Stimulated activated naive CD8-positive, alpha-beta T cell treated with anti-CD3 and anti-CD28 coated beads, Interleukin-15, Interleukin-2, amounts not matched to agents 100 U/mL and 50 U/mL, for 24 hours (primary cell): ENCODE measurements around the gene HAUS7.

Experiments
- ATAC-seq: fragments of 150-1000 bp; cut with Tn5 transposase; one replicate; pipeline ENCODE4 v1.10.0; 2021
- DNase-seq: peaks from one replicate; pipeline ENCODE4 v3.0.0; 2021

Gene HAUS7

DNA sequence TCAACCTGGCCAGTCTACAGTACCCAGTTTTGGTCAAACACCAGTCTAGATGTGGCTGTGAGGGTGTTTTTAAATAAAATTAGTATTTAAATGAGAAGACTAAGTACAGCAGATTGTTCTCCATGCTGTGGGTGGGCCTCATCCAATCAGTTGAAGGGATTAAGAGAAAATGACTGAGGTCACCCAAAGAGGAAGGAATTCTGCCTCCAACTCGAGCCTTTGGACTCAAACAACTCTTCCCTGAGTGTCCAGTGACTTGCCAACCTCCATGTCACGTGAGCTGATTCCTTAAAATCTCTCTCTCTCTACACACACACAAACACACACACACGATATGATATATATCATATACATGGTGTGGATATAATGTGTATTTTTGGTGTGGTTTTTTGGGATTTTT, 34.5 kb downstream of the HAUS7 start:
- DNase-seq (no peak), ATAC-seq (no peak)

DNA sequence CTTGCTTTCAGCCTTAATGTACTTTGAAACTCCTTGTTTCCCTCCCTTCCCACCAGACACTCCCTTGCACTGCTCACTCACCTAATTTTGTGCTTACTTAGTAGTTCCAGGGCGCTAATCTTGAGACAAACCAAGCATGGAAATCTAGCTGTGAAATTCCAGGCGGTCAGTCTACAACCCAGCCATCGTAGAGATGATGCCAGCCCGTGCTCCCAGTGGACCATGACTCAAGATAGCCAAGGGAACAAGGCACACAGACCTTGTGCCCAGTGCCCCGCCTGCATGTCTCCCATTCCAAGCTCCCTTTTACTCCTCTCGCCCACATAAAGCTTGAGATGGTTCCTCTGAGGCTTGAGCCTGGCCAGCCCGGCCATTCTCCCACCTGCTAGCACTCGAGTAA, 35.6 kb downstream of the HAUS7 start:
- DNase-seq: no peak
- ATAC-seq: no peak

DNA sequence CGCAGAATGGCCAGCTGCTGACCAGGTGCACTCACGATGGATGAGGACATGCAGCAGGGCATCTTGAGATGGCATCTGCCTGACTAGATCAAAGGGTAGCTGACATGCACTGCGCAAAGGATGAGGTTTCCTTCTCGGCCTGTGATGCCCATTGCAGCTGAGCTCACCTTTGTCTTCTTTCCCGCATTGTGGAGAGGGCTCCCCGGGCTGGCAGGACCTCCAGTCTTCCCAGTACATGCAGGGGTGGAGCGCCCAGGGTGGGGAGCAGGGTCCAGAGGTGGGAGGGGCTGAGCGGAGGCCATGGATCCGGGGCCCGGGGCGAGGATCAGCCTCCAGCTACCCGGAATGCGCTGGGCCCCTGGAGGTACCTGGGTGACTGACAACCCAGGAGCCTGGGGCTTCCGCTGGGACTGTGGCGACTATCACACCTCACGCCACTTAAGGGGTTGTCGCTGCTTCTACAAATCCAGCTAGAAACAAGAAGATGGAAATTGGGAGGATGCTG, 36.5 kb downstream of the HAUS7 start:
- no peak for ATAC-seq

DNA sequence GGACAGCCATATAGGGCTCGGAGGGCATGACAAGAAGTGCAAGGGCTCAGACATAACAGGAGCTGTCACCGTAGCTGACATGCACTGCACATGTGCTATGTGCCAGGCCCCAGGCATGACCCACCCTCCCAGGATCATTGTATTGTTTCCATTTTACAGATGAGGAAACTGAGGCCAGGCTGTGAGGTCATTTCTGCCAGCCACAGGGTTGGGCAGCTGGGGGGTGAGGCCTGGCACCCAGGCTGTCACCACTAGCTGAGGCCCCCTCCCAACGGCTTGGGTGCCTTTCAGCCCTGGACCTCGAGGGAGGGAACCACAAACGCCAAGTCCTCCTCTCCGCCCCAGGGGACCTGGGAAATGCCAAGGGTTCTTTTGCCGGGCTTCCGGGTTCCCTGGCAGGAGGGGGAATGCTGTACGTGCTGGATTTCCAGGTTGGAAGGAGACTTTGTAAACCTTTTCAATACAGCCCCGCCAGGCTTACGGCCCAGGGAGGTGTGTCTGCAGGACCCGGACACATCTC, 37.2 kb downstream of the HAUS7 start:
- DNase-seq (no peak), ATAC-seq (no peak)

More for the DNA sequence above, 36.5 kb downstream of the HAUS7 start:
- DNase-seq: no peak

DNA sequence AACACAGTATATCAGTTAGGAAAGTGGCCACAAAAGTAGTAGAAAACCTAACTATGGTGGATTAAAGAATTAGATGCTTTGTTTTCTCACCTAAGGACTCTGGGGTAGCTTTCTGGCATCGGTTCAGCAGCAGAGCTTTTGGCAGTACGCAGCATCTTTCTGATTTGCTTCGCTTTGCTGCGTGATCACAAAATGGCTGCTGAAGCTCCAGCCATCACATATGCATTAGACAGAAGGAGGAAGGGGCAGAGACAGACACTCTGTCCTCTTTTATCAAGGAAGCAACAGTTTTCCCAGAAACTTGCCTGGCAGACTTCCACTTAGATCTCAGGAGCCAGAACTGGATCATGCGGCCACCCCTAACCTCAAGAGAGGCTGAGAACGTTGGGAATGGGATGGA, 39.6 kb downstream of the HAUS7 start:
- no peak for DNase-seq
- ATAC-seq: no peak

DNA sequence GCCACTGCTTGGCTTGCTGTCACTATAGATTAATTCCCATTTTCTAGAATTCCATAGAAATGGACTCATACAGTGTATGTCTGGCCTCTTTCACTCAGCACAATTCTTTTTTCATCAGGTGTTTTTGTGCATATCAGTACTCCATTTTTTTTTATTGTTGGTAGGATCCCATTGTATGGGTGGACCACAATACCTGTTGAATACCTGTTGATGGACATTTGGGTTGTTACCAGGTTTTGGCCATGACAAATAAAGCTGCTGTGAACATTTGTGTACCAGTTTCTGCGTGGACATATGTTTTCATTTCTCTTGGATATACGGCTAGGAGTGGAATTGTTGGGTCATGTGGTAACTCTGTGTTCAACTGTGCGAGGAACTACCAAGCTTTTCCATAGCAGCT, 44.2 kb downstream of the HAUS7 start:
- DNase-seq (no peak), ATAC-seq (no peak)

DNA sequence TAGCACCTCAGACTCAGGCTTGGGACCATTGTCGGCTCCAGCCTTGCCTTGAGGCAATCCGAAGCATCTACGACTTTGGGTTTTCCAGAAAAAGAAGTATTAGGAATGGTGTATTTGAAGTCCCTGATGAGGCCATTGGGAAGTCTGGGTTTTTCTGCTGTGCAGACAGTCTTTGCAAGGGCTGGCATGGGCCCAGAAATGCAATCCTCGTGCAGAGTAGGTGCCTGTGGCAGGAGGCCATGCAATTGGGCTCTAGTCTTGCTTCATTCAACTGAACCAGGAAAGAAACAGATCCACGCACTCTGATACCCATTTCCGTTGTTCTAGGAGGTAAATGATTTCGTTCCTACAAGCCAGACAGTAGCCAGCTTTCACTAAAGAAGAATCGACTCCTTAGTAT, 46.7 kb downstream of the HAUS7 start:
- DNase-seq (no peak), ATAC-seq (no peak)

DNA sequence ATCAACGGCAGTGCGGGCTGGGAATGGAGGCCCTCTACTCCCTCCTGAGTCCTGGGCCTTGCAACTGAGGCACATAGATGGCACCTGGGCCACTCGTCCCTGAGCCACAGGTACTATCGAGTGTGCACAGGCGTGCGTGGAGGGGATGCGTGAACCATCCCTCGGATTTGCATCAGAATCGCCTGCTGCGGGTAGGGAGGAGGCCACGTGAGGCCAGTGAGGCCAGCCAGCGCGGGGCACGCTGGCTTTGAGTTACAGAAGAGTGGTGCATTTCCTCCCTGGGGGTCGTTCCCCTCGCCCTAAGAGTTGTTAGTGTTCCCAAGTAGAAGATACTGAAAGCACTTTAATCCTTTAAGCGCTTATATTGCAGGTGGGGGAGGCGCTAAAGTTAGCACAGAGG, 48.5 kb downstream of the HAUS7 start:
- DNase-seq: no peak
- no peak for ATAC-seq

DNA sequence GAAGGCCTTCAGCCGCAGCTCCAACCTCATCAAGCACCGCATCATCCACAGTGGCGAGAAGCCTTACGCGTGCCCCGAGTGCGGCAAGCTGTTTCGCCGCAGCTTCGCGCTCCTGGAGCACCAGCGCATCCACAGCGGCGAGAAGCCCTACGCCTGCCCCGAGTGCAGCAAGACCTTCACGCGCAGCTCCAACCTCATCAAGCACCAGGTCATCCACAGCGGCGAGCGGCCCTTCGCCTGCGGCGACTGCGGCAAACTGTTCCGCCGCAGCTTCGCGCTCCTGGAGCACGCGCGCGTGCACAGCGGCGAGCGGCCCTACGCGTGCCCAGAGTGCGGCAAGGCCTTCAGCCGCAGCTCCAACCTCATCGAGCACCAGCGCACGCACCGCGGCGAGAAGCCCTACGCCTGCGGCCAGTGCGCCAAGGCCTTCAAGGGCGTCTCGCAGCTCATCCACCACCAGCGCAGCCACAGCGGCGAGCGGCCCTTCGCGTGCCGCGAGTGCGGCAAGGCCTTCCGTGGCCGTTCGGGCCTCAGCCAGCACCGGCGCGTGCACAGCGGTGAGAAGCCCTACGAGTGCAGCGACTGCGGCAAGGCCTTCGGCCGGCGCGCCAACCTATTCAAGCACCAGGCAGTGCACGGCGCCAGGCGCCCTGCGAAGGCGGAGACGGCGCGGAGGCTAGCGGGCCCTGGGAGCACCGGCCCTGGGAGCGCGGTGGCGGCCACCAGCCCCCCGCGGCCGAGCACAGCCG, 49.4 kb downstream of the HAUS7 start:
- ATAC-seq (no peak), DNase-seq (no peak)

DNA sequence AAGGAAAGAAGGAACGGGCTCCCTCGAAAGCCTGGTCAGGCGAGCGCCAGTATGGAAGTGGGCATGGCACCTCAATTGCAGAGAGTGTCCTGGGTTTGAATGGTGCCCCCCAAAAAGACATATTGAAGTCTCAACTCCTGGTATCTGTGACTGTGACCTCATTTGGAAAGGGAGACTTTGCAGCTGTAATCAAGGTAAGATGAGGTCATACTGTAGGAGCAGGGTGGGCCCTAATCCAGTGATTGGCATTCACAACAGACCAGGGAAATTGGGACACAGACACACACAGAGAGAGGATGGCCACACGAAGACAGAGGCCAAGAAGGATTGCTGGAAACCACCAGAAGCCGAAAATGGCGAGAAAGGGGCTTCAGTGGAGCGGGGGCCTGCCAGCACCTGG, 52.7 kb downstream of the HAUS7 start:
- ATAC-seq: no peak
- no peak for DNase-seq

DNA sequence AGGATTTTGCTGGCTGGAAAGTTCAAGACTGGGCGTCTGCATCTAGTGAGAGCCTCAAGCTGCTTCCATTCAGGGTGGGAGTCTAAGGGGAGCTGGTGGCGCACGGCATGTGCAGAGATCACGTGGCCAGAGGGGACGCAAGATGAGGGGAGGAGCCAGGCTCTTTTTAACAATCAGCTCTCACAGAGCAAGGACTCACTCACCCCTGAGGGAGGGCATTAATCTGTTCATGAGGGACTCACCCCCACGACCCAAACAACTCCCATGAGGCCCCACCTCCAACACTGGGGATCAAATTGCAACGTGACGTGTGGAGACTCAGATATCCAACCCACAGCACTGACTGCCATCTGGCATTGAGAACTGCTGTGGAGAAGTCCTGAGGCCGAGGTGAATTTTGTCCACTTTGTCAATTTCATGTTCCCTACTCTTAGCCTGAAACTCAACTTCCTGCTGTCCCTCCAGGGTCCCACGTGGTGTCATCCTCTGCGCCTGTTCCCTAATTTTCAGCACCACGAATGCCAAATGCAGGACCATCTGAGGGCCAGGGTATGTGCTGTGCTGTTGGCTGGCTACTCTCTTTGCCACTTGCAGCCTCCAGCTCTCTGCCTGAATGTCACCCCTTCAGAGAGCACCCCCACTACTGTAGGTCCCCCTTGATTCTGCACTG, 53.5 kb downstream of the HAUS7 start:
- DNase-seq: no peak
- ATAC-seq: no peak

DNA sequence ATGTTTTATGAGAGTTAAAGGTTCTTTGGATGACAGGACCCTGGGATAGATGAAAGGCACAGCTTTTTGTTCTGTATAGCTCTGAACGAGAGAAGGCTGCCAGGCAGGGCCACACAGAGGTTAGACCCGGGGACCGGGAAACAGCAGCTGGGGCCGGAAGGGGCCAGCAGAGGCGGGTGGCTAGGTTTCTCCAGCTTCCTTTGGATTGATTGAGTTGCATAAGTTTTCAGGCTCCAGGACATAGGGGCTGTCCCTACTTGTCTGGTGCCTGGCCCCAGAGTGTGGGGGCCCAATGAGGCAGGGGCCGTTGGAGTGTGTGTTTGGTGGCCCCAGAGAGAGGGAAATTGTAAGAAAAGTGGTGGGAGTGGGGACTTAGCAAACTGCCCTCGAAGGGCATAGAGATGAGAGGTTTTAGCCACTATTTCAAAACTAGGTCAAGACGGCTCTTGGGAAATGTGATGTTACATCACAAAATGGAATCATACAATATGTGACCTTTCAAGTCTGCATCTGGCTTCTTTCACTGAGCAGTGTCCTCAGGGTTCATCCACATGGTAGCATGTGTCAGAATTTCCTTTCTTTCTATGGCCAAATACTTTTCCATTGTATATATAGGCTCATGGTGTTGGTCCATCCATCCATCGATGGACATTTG, 55.4 kb downstream of the HAUS7 start:
- DNase-seq (no peak), ATAC-seq (no peak)

DNA sequence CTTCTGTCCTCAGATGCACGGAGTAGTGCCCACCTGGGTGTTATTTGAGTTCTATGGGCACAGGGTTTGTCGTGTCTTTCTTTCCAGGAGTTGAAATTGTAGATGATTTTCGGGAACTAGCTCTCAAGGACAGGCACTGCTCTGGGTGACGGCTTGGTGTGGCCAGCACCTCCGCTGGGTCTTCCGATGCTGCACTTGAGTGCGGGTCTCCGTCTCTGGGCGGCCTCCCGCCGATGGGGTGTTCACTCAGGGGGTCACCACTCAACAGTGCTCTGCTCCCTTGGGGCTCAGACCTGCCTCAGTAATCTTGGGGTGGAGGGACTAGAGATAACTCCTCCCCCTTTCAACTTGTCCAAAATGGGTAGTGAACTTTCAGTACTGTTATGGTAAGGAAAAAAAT, 56.6 kb downstream of the HAUS7 start:
- ATAC-seq (no peak), DNase-seq (no peak)

DNA sequence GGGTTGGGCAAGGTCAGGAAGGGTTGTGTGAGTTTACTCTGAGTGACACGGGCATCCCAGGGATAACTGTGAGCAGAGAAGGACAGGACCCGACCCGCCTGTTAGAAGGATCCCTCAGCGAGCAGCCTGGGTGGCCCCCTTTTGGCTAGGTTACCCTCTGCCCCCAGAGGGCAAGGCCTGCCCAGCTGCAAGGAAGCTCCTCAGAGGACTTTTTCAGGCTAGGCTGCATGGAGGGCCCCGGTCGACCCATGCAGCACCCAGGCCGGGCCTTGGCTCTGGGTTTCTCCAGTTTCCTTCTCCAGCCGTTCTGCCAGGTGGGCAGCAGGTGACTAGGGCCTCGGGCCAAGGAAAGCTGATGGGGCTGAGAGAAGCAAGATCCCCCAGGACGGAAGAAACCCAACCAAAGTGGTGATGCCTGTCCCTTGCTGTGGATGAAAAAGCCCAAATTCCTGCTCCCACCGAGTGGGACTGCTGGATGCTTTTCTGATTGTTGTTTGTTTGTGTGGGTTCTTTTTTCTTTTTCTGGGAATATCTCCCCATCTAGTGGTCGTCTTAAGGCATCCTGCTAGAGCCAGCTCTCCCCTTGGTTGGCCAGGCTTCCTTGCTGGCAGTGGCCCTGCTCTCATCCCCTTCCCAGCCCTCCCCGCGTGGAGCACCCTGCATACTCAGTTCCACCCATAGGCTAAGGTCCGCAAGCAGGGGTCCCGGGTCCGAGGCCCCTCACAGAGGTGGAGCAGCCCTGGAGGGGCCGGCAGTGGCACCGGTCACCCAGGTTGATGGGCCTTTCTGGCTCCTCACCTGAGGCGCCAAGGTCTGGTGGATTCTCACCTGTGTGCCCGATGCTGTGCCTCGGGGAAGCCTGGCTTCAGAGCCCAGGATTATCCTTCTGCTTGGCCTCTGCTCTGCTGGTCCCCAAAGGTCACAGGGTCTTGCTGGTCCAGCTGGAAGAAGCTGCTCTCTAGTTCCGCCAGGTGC, 57.3 kb downstream of the HAUS7 start:
- ATAC-seq: no peak
- no peak for DNase-seq

DNA sequence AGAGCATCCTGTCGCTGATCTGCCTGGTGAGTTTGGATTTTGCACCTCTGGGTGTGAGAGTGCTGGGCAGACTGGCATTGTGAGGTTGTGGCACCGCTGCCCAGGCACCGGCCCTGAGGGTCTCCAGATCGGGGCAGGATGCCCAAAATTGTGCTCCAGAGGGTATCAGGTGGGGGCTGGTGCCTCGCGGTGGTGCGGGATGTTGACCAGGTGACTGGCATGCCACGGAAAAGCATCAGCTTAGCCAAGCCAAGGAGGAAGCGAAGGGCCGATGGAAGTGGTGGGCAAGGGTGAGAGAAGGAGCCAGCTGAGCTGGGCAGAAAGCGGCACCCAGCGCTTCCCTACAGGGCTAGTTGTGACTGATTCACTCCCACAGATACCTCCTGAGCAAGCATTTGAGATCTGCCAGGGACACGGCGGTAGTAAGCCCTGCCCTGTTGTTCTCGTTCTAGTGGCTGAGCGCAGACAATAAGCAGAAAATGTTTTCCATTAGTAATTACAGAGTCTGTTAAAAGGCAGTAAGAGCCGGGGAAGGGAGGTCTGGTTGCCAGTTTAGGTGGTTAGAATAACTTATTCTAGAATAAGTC, 58.3 kb downstream of the HAUS7 start:
- no peak for ATAC-seq
- no peak for DNase-seq

DNA sequence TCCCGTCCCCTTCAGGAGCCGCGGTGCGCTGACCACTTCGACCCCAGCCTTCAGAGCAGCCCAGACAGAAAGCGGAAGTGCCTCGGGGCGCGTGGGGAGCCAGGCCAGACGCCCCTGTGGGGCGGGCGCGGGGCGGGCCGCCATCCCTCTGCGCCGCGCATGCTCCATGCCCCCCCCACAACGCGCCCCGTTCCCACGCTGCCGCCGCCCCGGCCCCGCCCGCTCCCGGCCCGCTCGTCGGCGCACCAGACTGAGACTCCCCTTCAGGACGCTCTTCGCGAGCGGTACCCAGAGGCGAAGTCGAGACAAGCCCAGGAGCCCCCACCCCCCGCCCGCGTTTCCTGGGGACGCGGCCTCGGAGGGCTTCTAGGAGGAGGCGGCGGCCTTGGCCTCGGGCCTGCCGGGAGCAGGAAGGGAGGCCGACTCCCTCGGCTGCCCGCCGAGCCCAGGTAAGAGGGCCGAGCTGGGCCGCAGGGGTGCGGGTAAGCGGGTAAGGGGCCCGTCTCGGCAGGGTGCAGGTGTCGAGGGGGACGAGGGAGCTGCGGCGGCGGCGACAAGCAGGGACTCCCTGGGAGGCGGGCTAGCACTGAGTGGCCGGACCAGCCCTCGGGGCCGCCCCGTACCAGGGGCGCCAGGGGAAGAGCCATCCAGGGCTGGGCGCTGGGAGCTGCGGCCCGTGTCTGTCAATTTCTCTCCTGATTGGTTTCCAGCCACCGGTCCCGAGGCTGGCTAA, 59.0 kb downstream of the HAUS7 start, which contains the start of gene ZFP92:
Gene ZFP92, plus strand, starts transcription at position 218 of the 733 bp plus-strand sequence. CDS start 6,851 bp downstream, outside the sequence.
- DNase-seq (peak; percentile 47), ATAC-seq (peak; percentile 74)

DNA sequence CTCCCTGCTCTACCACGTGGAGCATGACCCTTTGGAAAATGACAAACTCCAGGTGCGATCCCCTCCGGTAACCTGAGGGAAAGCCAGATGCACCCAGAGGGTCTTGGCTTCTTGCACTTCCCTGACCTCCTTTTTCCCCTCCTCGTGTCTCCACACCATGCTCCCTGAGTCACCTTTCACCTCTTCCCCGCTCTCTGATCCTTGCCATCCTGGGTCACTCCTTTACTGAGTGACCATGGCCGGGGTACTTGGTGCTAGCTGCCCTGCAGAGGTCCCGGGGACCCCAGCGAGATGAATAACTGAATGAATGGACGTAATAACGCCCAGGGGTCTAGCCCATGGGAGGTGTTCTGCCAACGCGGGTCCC, 59.5 kb downstream of the HAUS7 start:
- ATAC-seq: no peak
- DNase-seq: no peak

DNA sequence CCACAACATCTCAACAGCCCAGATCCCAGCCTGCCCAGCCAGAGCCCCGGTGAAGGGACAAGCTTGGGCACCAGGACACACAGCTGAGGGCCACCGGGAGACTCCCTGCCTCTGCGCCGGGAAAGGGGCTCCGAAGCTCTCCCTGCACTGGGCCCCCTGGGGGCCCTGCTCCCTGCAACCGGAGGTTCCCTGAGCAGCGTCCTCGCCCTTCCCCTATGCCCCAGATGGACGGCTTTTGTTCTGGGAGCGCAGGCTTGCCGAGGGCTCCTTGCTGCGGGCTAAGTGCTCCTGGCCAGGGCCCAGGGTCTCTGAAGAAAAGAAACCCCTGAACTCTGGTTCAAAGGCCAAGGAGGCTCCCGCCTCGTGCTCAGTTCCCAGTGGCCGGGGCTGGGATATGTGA, 60.0 kb downstream of the HAUS7 start:
- no peak for ATAC-seq
- no peak for DNase-seq

DNA sequence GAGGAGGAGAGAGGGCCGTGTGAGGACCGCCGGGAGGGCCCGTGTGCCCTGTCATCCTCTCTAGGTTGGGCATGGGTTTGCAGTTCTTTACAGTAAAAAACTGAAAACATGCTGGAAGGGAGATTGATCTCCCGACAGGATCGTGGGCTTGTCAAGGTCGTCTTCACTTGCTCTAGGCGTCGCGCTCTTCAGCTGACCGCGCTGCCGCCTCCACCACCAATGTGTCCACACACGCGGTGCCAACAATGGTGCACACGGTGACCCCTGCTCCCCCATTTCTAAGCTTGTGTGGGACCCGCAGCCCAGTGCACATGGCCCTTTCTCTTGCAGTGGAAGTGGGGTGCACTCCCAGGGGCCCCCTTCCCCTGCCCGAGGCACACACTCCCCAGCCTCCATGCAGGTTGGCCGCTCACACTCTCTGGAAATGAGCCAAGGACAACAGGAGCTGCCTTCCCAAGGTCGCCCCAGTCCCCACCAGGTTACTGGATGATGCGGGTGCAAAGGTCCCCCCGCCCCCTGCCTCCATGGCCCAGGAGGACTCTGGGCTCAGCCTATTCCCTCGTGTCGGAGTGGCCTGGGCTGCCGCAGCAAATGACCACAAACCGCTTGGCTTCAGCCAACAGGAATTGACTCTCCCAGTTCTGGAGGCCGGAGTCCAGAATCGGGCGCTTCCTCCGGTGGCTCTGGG, 60.8 kb downstream of the HAUS7 start:
- no peak for ATAC-seq
- no peak for DNase-seq

DNA sequence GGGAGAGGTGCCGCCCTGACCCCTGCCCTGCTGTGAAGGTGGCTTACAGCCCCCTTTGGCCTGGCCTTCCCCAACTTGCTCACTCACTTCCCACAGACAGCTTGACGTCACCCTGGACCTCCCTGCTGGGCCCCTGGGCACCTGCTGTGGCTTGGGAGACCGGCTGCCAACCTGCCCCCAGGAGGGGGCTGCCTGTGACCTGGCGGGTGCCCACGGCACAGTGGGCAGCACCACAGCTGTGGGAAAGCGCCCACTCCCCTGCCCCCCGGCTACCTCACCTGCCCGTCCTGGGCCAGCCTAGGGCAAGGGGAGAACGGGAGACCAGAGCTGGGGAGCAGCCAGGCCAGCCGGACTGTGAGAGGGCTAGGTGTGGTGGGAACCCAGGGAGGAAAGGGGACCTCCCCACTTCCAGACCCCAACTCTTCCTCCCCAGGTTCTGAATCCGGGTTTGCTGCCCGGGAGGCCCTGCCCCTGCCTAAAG, 61.5 kb downstream of the HAUS7 start:
- no peak for DNase-seq
- ATAC-seq: no peak
